PC-9 (cell line): ENCODE data around the gene RPL41. TPM values are rescaled to one million over a fixed set of nuclear protein-coding genes. Genes with fewer than 3 reads are reported as not detected.

Experiments used
- BruUV-seq: library from RNA; stranded (reverse); fragments of 400-500 nt; replicated peaks from 2 replicates; lab custom pipeline; 2021; lab: Mats Ljungman, UMichigan
- CTCF ChIA-PET: fragments of 300-600 bp; sonication (Branson Sonifier 250); formaldehyde crosslinking; loops from one replicate; lab custom pipeline; 2022; ENCODE audit warnings: antibody characterized with exemption; lab: Charles Lee
- POLR2A ChIA-PET: fragments of 300-600 bp; sonication (Branson Sonifier 250); formaldehyde crosslinking; loops from one replicate; lab custom pipeline; 2022; ENCODE audit warnings: antibody characterized with exemption; ENCODE audit not compliant: unreplicated experiment; lab: Charles Lee
- DNase-seq, 2 experiments: peaks; one replicate each; pipeline versions ENCODE4 v3.0.0 to v3.0.0-alpha.2; 2015 to 2022; ENCODE audit warnings: mixed read lengths in 1 of 2
- H2AFZ ChIP-seq: fragments of 200-600 bp; sonication (generic); 2 replicates; pipeline ENCODE4 v1.8.1; 2017; ENCODE audit warnings: antibody characterized with exemption
- H3F3A ChIP-seq: fragments of 200-600 bp; sonication (generic); 2 replicates; pipeline ENCODE4 v1.8.1; 2017; ENCODE audit warnings: antibody characterized with exemption, mild to moderate bottlenecking, low read depth; ENCODE audit not compliant: insufficient read depth
- H3K27ac ChIP-seq: fragments of 200-600 bp; sonication (generic); 2 replicates; pipeline ENCODE4 v1.6.1; 2016; ENCODE audit warnings: mixed run types
- H3K27me3 ChIP-seq: fragments of 200-600 bp; sonication (generic); 2 replicates; pipeline ENCODE4 v1.6.1; 2016; ENCODE audit warnings: low read depth, mixed run types; ENCODE audit not compliant: insufficient read depth
- H3K36me3 ChIP-seq: fragments of 200-600 bp; sonication (generic); 2 replicates; pipeline ENCODE4 v1.6.1; 2016; ENCODE audit warnings: low read depth, mixed run types
- H3K4me1 ChIP-seq: fragments of 200-600 bp; sonication (generic); replicated peaks from 2 replicates; pipeline ENCODE4 v1.6.1; 2016; ENCODE audit warnings: mixed run types; ENCODE audit not compliant: insufficient read depth
- H3K4me2 ChIP-seq: fragments of 200-600 bp; sonication (generic); 2 replicates; pipeline ENCODE4 v1.6.1; 2017; ENCODE audit warnings: mixed run types
- H3K4me3 ChIP-seq: fragments of 200-600 bp; sonication (generic); 2 replicates; pipeline ENCODE4 v1.6.1; 2016; ENCODE audit warnings: mixed run types
- H3K79me2 ChIP-seq: fragments of 200-600 bp; sonication (generic); 2 replicates; pipeline ENCODE4 v1.6.1; 2017; ENCODE audit warnings: low read depth, mixed run types
- H3K9me2 ChIP-seq: fragments of 200-600 bp; sonication (generic); 2 replicates; pipeline ENCODE4 v1.8.1; 2017; ENCODE audit warnings: mild to moderate bottlenecking; ENCODE audit not compliant: insufficient read depth
- H3K9me3 ChIP-seq: fragments of 200-600 bp; sonication (generic); 2 replicates; pipeline ENCODE4 v1.8.1; 2016; ENCODE audit warnings: low read depth; ENCODE audit not compliant: insufficient read depth
- H4K20me1 ChIP-seq: fragments of 200-600 bp; sonication (generic); 2 replicates; pipeline ENCODE4 v1.8.1; 2017; ENCODE audit not compliant: insufficient read depth
- CTCF ChIP-seq: fragments of 200-600 bp; sonication (generic); conservative IDR thresholded peaks from 2 replicates; pipeline ENCODE4 v1.6.1; 2017; ENCODE audit warnings: mixed run types, antibody characterized with exemption, mild to moderate bottlenecking, moderate library complexity
- EZH2 ChIP-seq: fragments of 200-600 bp; sonication (generic); IDR thresholded peaks from 2 replicates; pipeline ENCODE4 v1.8.0; 2017; ENCODE audit warnings: antibody characterized with exemption, low read depth
- intact Hi-C: fragments of 100-400 bp; cut with micrococcal nuclease; formaldehyde crosslinking; loops from one replicate; pipeline ENCODE4 v1.10.0; 2022; ENCODE audit not compliant: unreplicated experiment
- total RNA-seq: library from RNA; stranded (reverse); gene quantifications from 2 replicates; pipeline ENCODE4 v1.2.3, GENCODE V29; 2021

RPL41 gene
- total RNA-seq, 1 experiment from 2014 or later: 3,423 TPM

- Histone ChIP-seq H3K4me2 (no peak overlapping the region), H3K36me3 (peaks cover 15% of the 10 kb centered on the region; the same call in 1 of the 2 replicates), H3K9me3 (no peaks in the 10 kb centered on the region), H2AFZ (no peak overlapping the region), H3K27ac (no peak overlapping the region), H3K27me3 (no peaks in the 10 kb centered on the region), H3K4me1 (peaks cover 9% of the 10 kb centered on the region), H3F3A (peaks cover 29% of the 10 kb centered on the region), H4K20me1 (no peaks in the 10 kb centered on the region), H3K9me2 (no peaks in the 10 kb centered on the region), H3K4me3 (no peak overlapping the region), H3K79me2 (no peaks in the 10 kb centered on the region)
- ChIA-PET CTCF (no interaction called here), POLR2A (no interaction called here)
- no peak for DNase-seq
- intact Hi-C loops: no loop called here
- TF ChIP-seq CTCF: no peak
- no peak for TF ChIP-seq EZH2
- BruUV-seq: no TSS peak
Observed at GRCh38 chr12:56098592-56098991, 17.8 kb upstream of the RPL41 start.

- H3K27ac ChIP-seq: no peak overlapping the region
- intact Hi-C loops: no loop called here
- H3K4me3 ChIP-seq: no peak overlapping the region
- H3K27me3 ChIP-seq: no peaks in the 10 kb centered on the region
- no peaks in the 10 kb centered on the region for H3K9me3 ChIP-seq
- H2AFZ ChIP-seq: no peak overlapping the region
- no peak for TF ChIP-seq CTCF
- TF ChIP-seq EZH2: no peak
- H3K4me1 ChIP-seq: peaks cover 9% of the 10 kb centered on the region
- 0 out of 2 replicates have a peak, but pooled peaks cover 4% of the 10 kb centered on the region for H3K36me3 ChIP-seq
- H3K4me2 ChIP-seq: no peak overlapping the region
- no peak for DNase-seq
- no peaks in the 10 kb centered on the region for H4K20me1 ChIP-seq
- BruUV-seq: no TSS peak
- POLR2A ChIA-PET: no interaction called here
- H3K79me2 ChIP-seq: peaks cover 4% of the 10 kb centered on the region
- CTCF ChIA-PET: no interaction called here
- H3F3A ChIP-seq: peaks cover 34% of the 10 kb centered on the region
- H3K9me2 ChIP-seq: no peaks in the 10 kb centered on the region
Observed at GRCh38 chr12:56099787-56100186, 16.6 kb upstream of the RPL41 start.

- POLR2A ChIA-PET: no interaction called here
- peaks cover 5% of the 10 kb centered on the region; the same call in 1 of the 2 replicates for H4K20me1 ChIP-seq
- peaks cover 17% of the 10 kb centered on the region for H3K4me1 ChIP-seq
- intact Hi-C loops: no loop called here
- no TSS peak for BruUV-seq
- H3K9me2 ChIP-seq: no peaks in the 10 kb centered on the region
- no peak overlapping the region for H2AFZ ChIP-seq
- no peak overlapping the region for H3K27ac ChIP-seq
- TF ChIP-seq CTCF (no peak), EZH2 (no peak)
- CTCF ChIA-PET: no interaction called here
- peaks cover 42% of the 10 kb centered on the region for H3F3A ChIP-seq
- H3K36me3 ChIP-seq: 0 out of 2 replicates have a peak, but pooled peaks cover 4% of the 10 kb centered on the region
- H3K27me3 ChIP-seq: no peaks in the 10 kb centered on the region
- H3K4me2 ChIP-seq: no peak overlapping the region
- no peak for DNase-seq
- H3K4me3 ChIP-seq: no peak overlapping the region
- no peaks in the 10 kb centered on the region for H3K9me3 ChIP-seq
- peaks cover 17% of the 10 kb centered on the region for H3K79me2 ChIP-seq
Observed at GRCh38 chr12:56101045-56101444, 15.4 kb upstream of the RPL41 start.
